Measurements from ENCODE around the gene OR5D14.

DNA sequence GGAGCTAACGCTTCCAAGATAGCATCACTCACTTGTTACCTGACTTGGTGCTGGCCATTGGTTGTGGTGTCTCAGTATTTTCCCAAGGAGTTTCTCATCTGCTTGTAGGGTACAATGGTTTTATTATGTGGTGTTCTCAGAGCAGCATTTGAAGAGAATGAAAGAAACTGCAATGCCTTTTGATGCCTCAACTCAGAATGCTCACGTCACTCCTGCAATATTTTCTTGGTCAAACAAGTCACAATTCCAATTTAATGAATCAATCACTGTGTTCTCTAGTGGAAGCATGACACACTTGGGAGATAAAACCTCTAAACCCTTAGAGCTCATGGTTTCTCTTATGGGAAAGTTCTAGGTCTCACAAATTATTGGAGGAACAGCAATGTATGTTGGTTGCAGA is 2.0 kb upstream of the OR5D14 start:
- TF ChIP-seq, protein P1, sequence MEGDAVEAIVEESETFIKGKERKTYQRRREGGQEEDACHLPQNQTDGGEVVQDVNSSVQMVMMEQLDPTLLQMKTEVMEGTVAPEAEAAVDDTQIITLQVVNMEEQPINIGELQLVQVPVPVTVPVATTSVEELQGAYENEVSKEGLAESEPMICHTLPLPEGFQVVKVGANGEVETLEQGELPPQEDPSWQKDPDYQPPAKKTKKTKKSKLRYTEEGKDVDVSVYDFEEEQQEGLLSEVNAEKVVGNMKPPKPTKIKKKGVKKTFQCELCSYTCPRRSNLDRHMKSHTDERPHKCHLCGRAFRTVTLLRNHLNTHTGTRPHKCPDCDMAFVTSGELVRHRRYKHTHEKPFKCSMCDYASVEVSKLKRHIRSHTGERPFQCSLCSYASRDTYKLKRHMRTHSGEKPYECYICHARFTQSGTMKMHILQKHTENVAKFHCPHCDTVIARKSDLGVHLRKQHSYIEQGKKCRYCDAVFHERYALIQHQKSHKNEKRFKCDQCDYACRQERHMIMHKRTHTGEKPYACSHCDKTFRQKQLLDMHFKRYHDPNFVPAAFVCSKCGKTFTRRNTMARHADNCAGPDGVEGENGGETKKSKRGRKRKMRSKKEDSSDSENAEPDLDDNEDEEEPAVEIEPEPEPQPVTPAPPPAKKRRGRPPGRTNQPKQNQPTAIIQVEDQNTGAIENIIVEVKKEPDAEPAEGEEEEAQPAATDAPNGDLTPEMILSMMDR (conservative IDR thresholded peaks at IDR 0.05 in 1 of 2, IDR thresholded peaks at IDR 0.05 in 1 of 2; ENCODE audit: low read depth in 1 of 2, low read length in 2 of 2) = no peak
- TF ChIP-seq EZH2 (IDR thresholded peaks at IDR 0.05; ENCODE audit: low read length, missing control alignments) = no peak

Data from fibroblast of lung (primary cell).